H1 (cell line): ENCODE measurements around the gene GET3. TPM values are rescaled to one million over a fixed set of nuclear protein-coding genes. Genes with fewer than 3 reads are reported as not detected.

Experiments used
- CTCF ChIA-PET: fragments of 300-600 bp; sonication (Branson Sonifier 250); formaldehyde crosslinking; loops from one replicate; lab custom pipeline; 2021; ENCODE audit not compliant: partially characterized antibody; lab: Charles Lee
- POLR2A ChIA-PET: fragments of 300-600 bp; sonication (Branson Sonifier 250); formaldehyde crosslinking; loops from one replicate; lab custom pipeline; 2021; ENCODE audit warnings: inconsistent platforms; ENCODE audit not compliant: partially characterized antibody; lab: Charles Lee
- DNase-seq, 2 experiments: peaks; one replicate each; pipeline versions ENCODE4 v3.0.0 to v3.0.0-alpha.2; 2010 to 2022; ENCODE audit warnings: low spot score in 2 of 2, low read depth in 1 of 2, mixed read lengths in 1 of 2
- FAIRE-seq: peaks from 2 replicates; lab custom pipeline; 2011; peaks lifted over from hg19 to GRCh38; lab: Jason Lieb, UNC
- H2AFZ ChIP-seq: 2 replicates; pipeline ENCODE4 v1.8.1; 2012; ENCODE audit warnings: low read length, inconsistent platforms
- H2AK5ac ChIP-seq: 2 replicates; pipeline ENCODE4 v1.6.1; 2013; ENCODE audit warnings: low read depth, low read length
- H2BK120ac ChIP-seq: replicated peaks from 2 replicates; pipeline ENCODE3; 2013; ENCODE audit warnings: low read depth, low read length, inconsistent platforms
- H2BK12ac ChIP-seq: 2 replicates; pipeline ENCODE4 v1.6.1; 2013; ENCODE audit warnings: low read depth, low read length
- H2BK15ac ChIP-seq: 2 replicates; pipeline ENCODE4 v1.6.1; 2013; ENCODE audit warnings: low read length
- H2BK20ac ChIP-seq: 2 replicates; pipeline ENCODE4 v1.6.1; 2013; ENCODE audit warnings: low read length
- H2BK5ac ChIP-seq: 2 replicates; pipeline ENCODE4 v1.6.1; 2013; ENCODE audit warnings: low read depth, low read length
- H3K14ac ChIP-seq: 2 replicates; pipeline ENCODE4 v1.6.1; 2013; ENCODE audit warnings: inconsistent platforms; ENCODE audit not compliant: insufficient read length
- H3K18ac ChIP-seq: 2 replicates; pipeline ENCODE4 v1.6.1; 2013; ENCODE audit warnings: low read length; ENCODE audit errors: extremely low read depth
- H3K23ac ChIP-seq: 2 replicates; pipeline ENCODE4 v1.6.1; 2013; ENCODE audit warnings: inconsistent platforms; ENCODE audit not compliant: insufficient read length
- H3K23me2 ChIP-seq: 2 replicates; pipeline ENCODE4 v1.6.1; 2013; ENCODE audit warnings: low read depth, low read length
- H3K27ac ChIP-seq: 2 replicates; pipeline ENCODE4 v1.6.1; 2011; ENCODE audit warnings: low read depth, low read length, inconsistent platforms
- H3K27me3 ChIP-seq, 4 experiments: replicated peaks in 1 of 4; 1 replicate in 1 of 4; 2 replicates in 3 of 4; pipeline versions ENCODE4 v1.6.1 to v1.8.1; 2011 to 2013; ENCODE audit warnings: low read length in 3 of 4, mild to moderate bottlenecking in 3 of 4, inconsistent platforms in 2 of 4, mixed read lengths in 2 of 4, moderate library complexity in 1 of 4; ENCODE audit not compliant: control insufficient read depth in 3 of 4, insufficient read depth in 3 of 4; ENCODE audit errors: extremely low read depth in 1 of 4
- H3K36me3 ChIP-seq, 4 experiments: 2 replicates each; pipeline versions ENCODE4 v1.6.1 to v1.8.1; 2011 to 2013; ENCODE audit warnings: mild to moderate bottlenecking in 4 of 4, low read length in 3 of 4, moderate library complexity in 2 of 4, control low read depth in 1 of 4, inconsistent platforms in 1 of 4; ENCODE audit not compliant: insufficient read depth in 4 of 4, control insufficient read depth in 2 of 4
- H3K4ac ChIP-seq: replicated peaks from 2 replicates; pipeline ENCODE3; 2013; ENCODE audit warnings: low read length, low read depth, mixed read lengths, inconsistent platforms; ENCODE audit not compliant: insufficient read length
- H3K4me1 ChIP-seq, 4 experiments: replicated peaks in 1 of 4; 1 replicate in 1 of 4; 2 replicates in 3 of 4; pipeline versions ENCODE4 v1.6.1 to v1.8.1; 2011 to 2013; ENCODE audit warnings: low read length in 3 of 4, inconsistent platforms in 2 of 4, mixed read lengths in 1 of 4; ENCODE audit not compliant: insufficient read depth in 4 of 4, control insufficient read depth in 3 of 4
- H3K4me2 ChIP-seq, 2 experiments: 2 replicates each; pipeline versions ENCODE4 v1.6.1 to v1.8.1; 2011 to 2013; ENCODE audit warnings: low read depth in 2 of 2, low read length in 2 of 2, control low read depth in 1 of 2, inconsistent platforms in 1 of 2, mild to moderate bottlenecking in 1 of 2; ENCODE audit not compliant: insufficient read depth in 1 of 2
- H3K4me3 ChIP-seq, 4 experiments: fragments of 200-600, 300-600 bp in 1 of 4; sonication (generic), shearing (Covaris generic), sonication (Bioruptor Twin) in 1 of 4; 2 replicates each; pipeline versions ENCODE4 v1.5.1 to v1.8.1; 2011 to 2016; ENCODE audit warnings: low read length in 4 of 4, low read depth in 3 of 4, control low read depth in 2 of 4, inconsistent platforms in 2 of 4, mild to moderate bottlenecking in 2 of 4, mixed read lengths in 1 of 4, moderate library complexity in 1 of 4; ENCODE audit not compliant: insufficient read depth in 2 of 4; ENCODE audit errors: extremely low read depth in 1 of 4
- H3K56ac ChIP-seq: replicated peaks from 2 replicates; pipeline ENCODE3; 2013; ENCODE audit warnings: low read depth, mild to moderate bottlenecking, mixed read lengths, low read length, inconsistent platforms; ENCODE audit not compliant: insufficient read length
- H3K79me1 ChIP-seq: 2 replicates; pipeline ENCODE4 v1.6.1; 2013; ENCODE audit warnings: low read depth, low read length, control low read depth
- H3K79me2 ChIP-seq, 2 experiments: 2 replicates each; pipeline versions ENCODE4 v1.6.1 to v1.8.1; 2012 to 2013; ENCODE audit warnings: low read length in 2 of 2, mild to moderate bottlenecking in 2 of 2, inconsistent platforms in 1 of 2; ENCODE audit not compliant: insufficient read depth in 2 of 2, control insufficient read depth in 1 of 2
- H3K9ac ChIP-seq, 4 experiments: replicated peaks in 1 of 4; 1 replicate in 1 of 4; 2 replicates in 3 of 4; pipeline versions ENCODE4 v1.6.1 to v1.8.1; 2011 to 2013; ENCODE audit warnings: low read depth in 3 of 4, low read length in 3 of 4, control low read depth in 2 of 4, mild to moderate bottlenecking in 2 of 4, moderate library complexity in 2 of 4, inconsistent platforms in 1 of 4; ENCODE audit errors: extremely low read depth in 1 of 4
- H3K9me3 ChIP-seq, 2 experiments: 2 replicates each; pipeline versions ENCODE4 v1.6.1 to v1.8.1; 2012 to 2013; ENCODE audit warnings: mild to moderate bottlenecking in 2 of 2, moderate library complexity in 2 of 2, control low read depth in 1 of 2, inconsistent platforms in 1 of 2, low read depth in 1 of 2, low read length in 1 of 2, mixed read lengths in 1 of 2; ENCODE audit not compliant: insufficient read depth in 2 of 2
- H4K20me1 ChIP-seq, 2 experiments: replicated peaks in 1 of 2; 2 replicates each; pipeline versions ENCODE3 to v1.8.1; 2011 to 2013; ENCODE audit warnings: inconsistent platforms in 2 of 2, low read length in 2 of 2, mild to moderate bottlenecking in 1 of 2; ENCODE audit not compliant: insufficient read depth in 2 of 2, control insufficient read depth in 1 of 2
- H4K5ac ChIP-seq: 2 replicates; pipeline ENCODE4 v1.6.1; 2013; ENCODE audit warnings: low read length, low read depth, mixed read lengths, inconsistent platforms; ENCODE audit not compliant: insufficient read length
- H4K8ac ChIP-seq: 2 replicates; pipeline ENCODE4 v1.8.0; 2013; ENCODE audit warnings: mild to moderate bottlenecking, moderate library complexity, low read length, inconsistent platforms; ENCODE audit not compliant: insufficient read depth; ENCODE audit errors: extremely low read depth
- H4K91ac ChIP-seq: replicated peaks from 2 replicates; pipeline ENCODE3; 2013; ENCODE audit warnings: low read length, mixed read lengths, inconsistent platforms; ENCODE audit not compliant: insufficient read length
- CBX8 ChIP-seq: fragments of 300-800, 300-1000 bp; sonication (generic); IDR thresholded peaks from 2 replicates; pipeline ENCODE4 v1.7.1; 2016; ENCODE audit warnings: low read depth, low read length, borderline replicate concordance
- CEBPB ChIP-seq: IDR thresholded peaks from 2 replicates; pipeline ENCODE4 v1.6.1; 2012; ENCODE audit warnings: low read depth, low read length
- CHD2 ChIP-seq: IDR thresholded peaks from 2 replicates; pipeline ENCODE4 v1.6.1; 2012; ENCODE audit warnings: low read length, improper control_type of control experiment
- EP300 ChIP-seq, 2 experiments: IDR thresholded peaks; 1 replicate in 1 of 2; 2 replicates in 1 of 2; pipeline ENCODE4 v1.6.1; 2011 to 2012; ENCODE audit warnings: low read depth in 2 of 2, low read length in 2 of 2, mild to moderate bottlenecking in 2 of 2, borderline replicate concordance in 1 of 2, inconsistent platforms in 1 of 2, moderate library complexity in 1 of 2
- GABPA ChIP-seq: IDR thresholded peaks from 2 replicates; pipeline ENCODE4 v1.6.1; 2011; ENCODE audit warnings: mild to moderate bottlenecking, low read length, moderate library complexity, borderline replicate concordance; ENCODE audit not compliant: insufficient read depth
- GTF2F1 ChIP-seq: IDR thresholded peaks from 2 replicates; pipeline ENCODE4 v1.6.1; 2012; ENCODE audit warnings: low read depth, low read length, improper control_type of control experiment, borderline replicate concordance
- KDM1A ChIP-seq: fragments of 200-600, 300-600 bp; sonication (generic); IDR thresholded peaks from 2 replicates; pipeline ENCODE4 v1.7.1; 2016; ENCODE audit warnings: mild to moderate bottlenecking, low read length, borderline replicate concordance
- KDM5A ChIP-seq: fragments of 200-600 bp; IDR thresholded peaks from 2 replicates; pipeline ENCODE4 v1.7.1; 2012; ENCODE audit warnings: mild to moderate bottlenecking, low read length, inconsistent platforms, mixed read lengths
- MAX ChIP-seq: IDR thresholded peaks from 2 replicates; pipeline ENCODE4 v1.6.1; 2012; ENCODE audit warnings: inconsistent platforms
- NRF1 ChIP-seq: IDR thresholded peaks from 2 replicates; pipeline ENCODE4 v1.6.1; 2011; ENCODE audit warnings: mild to moderate bottlenecking, low read depth, low read length, improper control_type of control experiment
- RNF2 ChIP-seq: fragments of 200-900, 300-1000 bp; sonication (generic); IDR thresholded peaks from 2 replicates; pipeline ENCODE4 v1.7.1; 2016; ENCODE audit warnings: borderline replicate concordance, low read depth, mild to moderate bottlenecking, antibody characterized with exemption, low read length; ENCODE audit not compliant: poor library complexity, severe bottlenecking; ENCODE audit errors: missing control alignments
- SIX5 ChIP-seq: IDR thresholded peaks from 2 replicates; pipeline ENCODE4 v1.6.1; 2011; ENCODE audit warnings: mild to moderate bottlenecking, low read depth, low read length
- TBP ChIP-seq: IDR thresholded peaks from 2 replicates; pipeline ENCODE4 v1.6.1; 2011; ENCODE audit warnings: low read depth, low read length, improper control_type of control experiment
- TCF12 ChIP-seq: IDR thresholded peaks from 2 replicates; pipeline ENCODE4 v1.6.1; 2011; ENCODE audit warnings: low read depth, mild to moderate bottlenecking, low read length
- WGBS, 2 experiments: shearing (Covaris generic) in 1 of 2; methylation state at CpG; one replicate each; pipeline versions ENCODE4 v1.1.6 to v1.1.7; 2013 to 2015; ENCODE audit warnings: low lambda C conversion rate in 2 of 2, mixed read lengths in 2 of 2, inconsistent platforms in 1 of 2, low coverage in 1 of 2, missing lambda C conversion rate in 1 of 2; ENCODE audit not compliant: insufficient replicate concordance in 2 of 2, insufficient coverage in 1 of 2, insufficient read length in 1 of 2; ENCODE audit errors: extremely low coverage in 1 of 2, missing lambda C conversion rate in 1 of 2; 5-methylcytosine and 5-hydroxymethylcytosine counted together
- polyA plus RNA-seq, 7 experiments: library from polyadenylated mRNA; depleted of rRNA in 3 of 7; stranded (reverse) in 5 of 7; unstranded in 2 of 7; fragments of >200 nt in 5 of 7; fragments of 200-250 nt in 2 of 7; gene quantifications; 1 replicate in 5 of 7; 2 replicates in 1 of 7; 4 replicates in 1 of 7; pipeline versions ENCODE4 v1.2.1 to v1.2.3, GENCODE V29; 2011 to 2013; ENCODE audit warnings: missing spikeins in 2 of 7, mixed read lengths in 2 of 7
- total RNA-seq: library from RNA; stranded (reverse); fragmentation: NEBNext Ultra II Directional; extraction: Animal tissue kit (Norgen Biotek cat#: 25700); gene quantifications from 2 replicates; pipeline ENCODE4 v1.2.1, GENCODE V29; 2021

The GET3 gene
- total and polyA plus RNA-seq, 2 of the 8 experiments (the other 6 are each of a cell fraction or from before 2014, with no cell fraction given) = 105 to 297 TPM

- 98% methylated on average over 16 of the region's 16 CpGs; no CpG with 5 or more reads in 1 of the 2 experiments for WGBS, 2 experiments
- no peak for FAIRE-seq
These were observed 27.4 kb downstream of the GET3 start for GRCh38 chr19:12764698-12765097.

More at GRCh38 chr19:12764698-12765097, 27.4 kb downstream of the GET3 start:
- CTCF ChIA-PET = interaction anchor here (0.6 to 17.5 kb wide), 10 partner anchors 9 to 616 kb away, joined by 3 to 288 read pairs (median 4); partner anchors contain the start of genes BEST2, HOOK2, JUNB and PRDX2
- TF ChIP-seq NRF1 = no peak
- no peak for TF ChIP-seq RNF2
- TF ChIP-seq GTF2F1 = no peak
- TF ChIP-seq CEBPB = no peak
- no peak for TF ChIP-seq SIX5
- no peak for TF ChIP-seq EP300 (IDR thresholded peaks at IDR 0.05; ENCODE audit: borderline replicate concordance in 1 of 2, low read depth in 2 of 2, low read length in 2 of 2)
- no peak for TF ChIP-seq TBP
- TF ChIP-seq KDM1A = no peak
- TF ChIP-seq CBX8 = no peak
- no peak for TF ChIP-seq MAX
- TF ChIP-seq TCF12 = no peak
- no peak for TF ChIP-seq GABPA
- no peak for TF ChIP-seq KDM5A
- TF ChIP-seq CHD2 = no peak
- Histone ChIP-seq H2BK20ac (no peak overlapping the region), H2AK5ac (no peak overlapping the region), H2BK120ac (no peak overlapping the region), H3K23me2 (no peaks in the 10 kb centered on the region), H4K5ac (no peak overlapping the region), H2BK15ac (no peak overlapping the region), H3K56ac (no peak overlapping the region), H4K91ac (no peak overlapping the region), H4K20me1 (peaks cover 1 to 2% of the 10 kb centered on the region in 2 experiments), H3K18ac (no peak overlapping the region), H3K4ac (no peak overlapping the region), H4K8ac (no peak overlapping the region), H3K9ac (no peak overlapping the region), H3K4me1 (peaks cover 0 to 4% (median 2%) of the 10 kb centered on the region in 4 experiments; a peak in 2 of 7 replicates), H3K4me3 (no peak overlapping the region), H3K27ac (no peak overlapping the region), H3K9me3 (no peaks in the 10 kb centered on the region), H3K36me3 (peaks cover 7 to 42% (median 24%) of the 10 kb centered on the region in 4 experiments), H2BK12ac (no peak overlapping the region), H3K14ac (no peak overlapping the region), H3K27me3 (no peaks in the 10 kb centered on the region), H2AFZ (no peak overlapping the region), H2BK5ac (no peak overlapping the region), H3K79me1 (no peaks in the 10 kb centered on the region), H3K79me2 (no peaks in the 10 kb centered on the region), H3K23ac (no peak overlapping the region), H3K4me2 (no peak overlapping the region)
- no peak for DNase-seq
- POLR2A ChIA-PET = interaction anchor here (0.6 to 9.2 kb wide), 8 partner anchors 10 to 61 kb away, joined by 3 to 70 read pairs (median 4); partner anchors contain the start of genes BEST2, GET3, HOOK2 and TRIR
